Activated naive CD8-positive, alpha-beta T cell treated with anti-CD3 and anti-CD28 coated beads, Interleukin-2, amount 50 U/mL, for 16 hours (primary cell): Measurements from ENCODE around the gene KIR2DL4.
"Not testable (repeated sequence)": the region's sequence is repeated elsewhere in the genome, so short reads cannot be mapped to it uniquely, and the experiment has no call there.

Experiments
- DNase-seq: peaks from one replicate; pipeline ENCODE4 v3.0.0-alpha.2; 2020; ENCODE audit warnings: low read depth, low spot score

KIR2DL4 gene

GRCh38 chr19:54803410-54803809, at the start of gene KIR2DL4:
KIR2DL4 (plus strand) TSS chr19:54803610; CDS start chr19:54803652, 42 bp downstream.
- no peak for DNase-seq

GRCh38 chr19:54756204-54757110, 47.0 kb upstream of the KIR2DL4 start:
- DNase-seq: not testable (repeated sequence)

GRCh38 chr19:54758577-54758976, 44.8 kb upstream of the KIR2DL4 start:
- DNase-seq: not testable (repeated sequence)

- not testable (repeated sequence) for DNase-seq
Measured at GRCh38 chr19:54764219-54764618, 39.2 kb upstream of the KIR2DL4 start.

GRCh38 chr19:54766464-54766863, 36.9 kb upstream of the KIR2DL4 start:
- DNase-seq: not testable (repeated sequence)

- not testable (repeated sequence) for DNase-seq
Measured at GRCh38 chr19:54769646-54770045, 33.8 kb upstream of the KIR2DL4 start, which contains the start of gene KIR2DL1. KIR2DL1 (plus strand) TSS chr19:54769793; CDS start chr19:54769851, 58 bp downstream.

GRCh38 chr19:54770511-54770910, 32.9 kb upstream of the KIR2DL4 start:
- not testable (repeated sequence) for DNase-seq

- not testable (repeated sequence) for DNase-seq
Measured at GRCh38 chr19:54771018-54771960, 32.1 kb upstream of the KIR2DL4 start.

- not testable (repeated sequence) for DNase-seq
Measured at GRCh38 chr19:54772666-54773065, 30.7 kb upstream of the KIR2DL4 start.

- not testable (repeated sequence) for DNase-seq
Measured at GRCh38 chr19:54775095-54775815, 28.2 kb upstream of the KIR2DL4 start.

- not testable (repeated sequence) for DNase-seq
Measured at GRCh38 chr19:54775830-54776229, 27.6 kb upstream of the KIR2DL4 start.

GRCh38 chr19:54777851-54778250, 25.6 kb upstream of the KIR2DL4 start:
- not testable (repeated sequence) for DNase-seq

GRCh38 chr19:54778896-54779295, 24.5 kb upstream of the KIR2DL4 start:
- not testable (repeated sequence) for DNase-seq

GRCh38 chr19:54782916-54783315, 20.5 kb upstream of the KIR2DL4 start:
- DNase-seq: not testable (repeated sequence)

GRCh38 chr19:54786091-54786723, 17.2 kb upstream of the KIR2DL4 start:
- not testable (repeated sequence) for DNase-seq

- DNase-seq: not testable (repeated sequence)
Measured at GRCh38 chr19:54788154-54788553, 15.3 kb upstream of the KIR2DL4 start.

GRCh38 chr19:54790711-54791110, 12.7 kb upstream of the KIR2DL4 start:
- no peak for DNase-seq

- DNase-seq: no peak
Measured at GRCh38 chr19:54791476-54791875, 11.9 kb upstream of the KIR2DL4 start.

- DNase-seq: no peak
Measured at GRCh38 chr19:54792814-54793213, 10.6 kb upstream of the KIR2DL4 start.

GRCh38 chr19:54795758-54796157, 7.7 kb upstream of the KIR2DL4 start:
- DNase-seq: no peak

- no peak for DNase-seq
Measured at GRCh38 chr19:54804101-54804500, 691 bp downstream of the KIR2DL4 start.
